ENCODE measurements around the gene PIGL. TPM values are rescaled to one million over a fixed set of nuclear protein-coding genes. Genes with fewer than 3 reads are reported as not detected.
"Not testable (repeated sequence)": the region's sequence is repeated elsewhere in the genome, so short reads cannot be mapped to it uniquely, and the experiment has no call there.

Gene PIGL
- total RNA-seq, 1 donor from 2014 or later: 31.1 TPM

- peaks cover 38% of the 10 kb centered on the region for H3K4me1 Mint-ChIP-seq
- no peak for DNase-seq (ENCODE audit: low read depth, low spot score)
- no peaks in the 10 kb centered on the region for H3K27me3 Mint-ChIP-seq (ENCODE audit: low read depth)
- H3K4me3 Mint-ChIP-seq: peak overlapping the region; percentile 90
- H3K36me3 Mint-ChIP-seq (ENCODE audit: low read depth): no peaks in the 10 kb centered on the region
- TF ChIP-seq CTCF (conservative IDR thresholded peaks at IDR 0.05): no peak
- no peaks in the 10 kb centered on the region for H3K9me3 Mint-ChIP-seq
- peak overlapping the region; percentile 83 for H3K27ac Mint-ChIP-seq (ENCODE audit: unreplicated experiment)
These were observed 1.1 kb upstream of the PIGL start for GRCh38 chr17:16215965-16216316.

GRCh38 chr17:16216341-16217001 is 539 bp upstream of the PIGL start:
- Mint-ChIP-seq H3K27ac (ENCODE audit: unreplicated experiment) (peak overlapping the region; percentile 97), H3K4me3 (peak overlapping the region; percentile 96), H3K4me1 (peaks cover 38% of the 10 kb centered on the region)
- not testable (repeated sequence) for H3K36me3 Mint-ChIP-seq (ENCODE audit: low read depth); DNase-seq (ENCODE audit: low read depth, low spot score); H3K9me3 Mint-ChIP-seq; H3K27me3 Mint-ChIP-seq (ENCODE audit: low read depth)

GRCh38 chr17:16222406-16222805 is 5.4 kb downstream of the PIGL start:
- peaks cover 9% of the 10 kb centered on the region for H3K4me1 Mint-ChIP-seq
- peaks cover 2% of the 10 kb centered on the region for H3K36me3 Mint-ChIP-seq (ENCODE audit: low read depth)
- H3K4me3 Mint-ChIP-seq: no peak overlapping the region
- H3K9me3 Mint-ChIP-seq: no peaks in the 10 kb centered on the region
- no peak overlapping the region for H3K27ac Mint-ChIP-seq (ENCODE audit: unreplicated experiment)
- H3K27me3 Mint-ChIP-seq (ENCODE audit: low read depth): no peaks in the 10 kb centered on the region
- TF ChIP-seq CTCF (conservative IDR thresholded peaks at IDR 0.05): no peak
- DNase-seq (ENCODE audit: low read depth, low spot score): no peak

GRCh38 chr17:16229912-16230561 is 13.0 kb downstream of the PIGL start:
- not testable (repeated sequence) for H3K27ac Mint-ChIP-seq (ENCODE audit: unreplicated experiment); H3K27me3 Mint-ChIP-seq (ENCODE audit: low read depth); H3K9me3 Mint-ChIP-seq; H3K4me1 Mint-ChIP-seq; H3K36me3 Mint-ChIP-seq (ENCODE audit: low read depth); DNase-seq (ENCODE audit: low read depth, low spot score); H3K4me3 Mint-ChIP-seq

- no peak overlapping the region for H3K4me3 Mint-ChIP-seq
- no peaks in the 10 kb centered on the region for H3K27me3 Mint-ChIP-seq (ENCODE audit: low read depth)
- no peak for TF ChIP-seq CTCF (conservative IDR thresholded peaks at IDR 0.05)
- no peaks in the 10 kb centered on the region for H3K4me1 Mint-ChIP-seq
- no peaks in the 10 kb centered on the region for H3K9me3 Mint-ChIP-seq
- no peak overlapping the region for H3K27ac Mint-ChIP-seq (ENCODE audit: unreplicated experiment)
- no peak for DNase-seq (ENCODE audit: low read depth, low spot score)
- peaks cover 3% of the 10 kb centered on the region for H3K36me3 Mint-ChIP-seq (ENCODE audit: low read depth)
These were observed 15.4 kb downstream of the PIGL start for GRCh38 chr17:16232391-16232790.

- Mint-ChIP-seq H3K9me3 (no peaks in the 10 kb centered on the region), H3K27me3 (ENCODE audit: low read depth) (no peaks in the 10 kb centered on the region)
These were observed 22.9 kb downstream of the PIGL start for GRCh38 chr17:16239931-16240330.

More at GRCh38 chr17:16239931-16240330, 22.9 kb downstream of the PIGL start:
- DNase-seq (ENCODE audit: low read depth, low spot score): no peak
- Mint-ChIP-seq H3K4me3 (no peak overlapping the region), H3K27ac (ENCODE audit: unreplicated experiment) (no peak overlapping the region), H3K4me1 (peaks cover 5% of the 10 kb centered on the region), H3K36me3 (ENCODE audit: low read depth) (peaks cover under 1% of the 10 kb centered on the region)
- no peak for TF ChIP-seq CTCF (conservative IDR thresholded peaks at IDR 0.05)

Data from neural crest cell (in vitro differentiated cells).